SK-N-MC (cell line): ENCODE results near the gene CITED4.
"Not testable (repeated sequence)": the region's sequence is repeated elsewhere in the genome, so short reads cannot be mapped to it uniquely, and the experiment has no call there.

ENCODE experiments used
- DNase-seq: peaks from one replicate; pipeline ENCODE4 v3.0.0-alpha.2; 2011; ENCODE audit warnings: low read depth, low spot score
- H3K27ac ChIP-seq: fragments of 200-600 bp; sonication (generic); 2 replicates; pipeline ENCODE4 v1.5.1; 2016; ENCODE audit warnings: mixed run types
- H3K36me3 ChIP-seq: fragments of 200-600 bp; sonication (generic); 2 replicates; pipeline ENCODE4 v1.6.1; 2017; ENCODE audit warnings: antibody characterized with exemption, low read length, mixed read lengths; ENCODE audit not compliant: insufficient read depth
- H3K4me3 ChIP-seq: fragments of 200-600 bp; sonication (generic); 2 replicates; pipeline ENCODE4 v1.5.1; 2016
- H3K9ac ChIP-seq: fragments of 200-600 bp; sonication (generic); 2 replicates; pipeline ENCODE4 v1.8.0; 2017; ENCODE audit warnings: mixed run types, mixed read lengths; ENCODE audit not compliant: insufficient read length
- H3K9me3 ChIP-seq: fragments of 200-600 bp; sonication (generic); 2 replicates; pipeline ENCODE4 v1.6.1; 2017; ENCODE audit warnings: low read depth, mild to moderate bottlenecking, antibody characterized with exemption, low read length, moderate library complexity, mixed read lengths
- EZH2 ChIP-seq: fragments of 200-600 bp; sonication (generic); IDR thresholded peaks from one replicate; pipeline ENCODE4 v1.6.1; 2017; ENCODE audit warnings: antibody characterized with exemption
- FOXP2 ChIP-seq: optimal IDR thresholded peaks from 2 replicates; pipeline ENCODE3; 2011; ENCODE audit warnings: mild to moderate bottlenecking, moderate library complexity; ENCODE audit not compliant: insufficient read depth; ENCODE audit errors: extremely low read length, control extremely low read depth
- POLR2AphosphoS5 ChIP-seq: IDR thresholded peaks from 2 replicates; pipeline ENCODE4 v1.6.1; 2012; ENCODE audit warnings: mild to moderate bottlenecking, low read depth, low read length, borderline replicate concordance

Gene CITED4

GRCh38 chr1:40901886-40902852 is 40.0 kb upstream of the CITED4 start:
- no peak overlapping the region for H3K9ac ChIP-seq
- H3K4me3 ChIP-seq, result no peak overlapping the region
- no peak for TF ChIP-seq POLR2AphosphoS5
- no peak for TF ChIP-seq FOXP2
- TF ChIP-seq EZH2, result no peak
- H3K9me3 ChIP-seq, result no peaks in the 10 kb centered on the region
- H3K36me3 ChIP-seq, result no peaks in the 10 kb centered on the region
- no peak overlapping the region for H3K27ac ChIP-seq
- DNase-seq, result no peak

GRCh38 chr1:40899230-40899870 is 37.2 kb upstream of the CITED4 start:
- no peak for DNase-seq
- no peak overlapping the region for H3K4me3 ChIP-seq

GRCh38 chr1:40898431-40898901 is 36.3 kb upstream of the CITED4 start:
- H3K9ac ChIP-seq, result no peak overlapping the region
- H3K27ac ChIP-seq, result no peak overlapping the region
- no peaks in the 10 kb centered on the region; the same call in 1 of the 2 replicates for H3K9me3 ChIP-seq
- no peaks in the 10 kb centered on the region for H3K36me3 ChIP-seq
- H3K4me3 ChIP-seq, result no peak overlapping the region
- TF ChIP-seq FOXP2, result no peak
- TF ChIP-seq POLR2AphosphoS5, result no peak
- no peak for TF ChIP-seq EZH2
- DNase-seq, result no peak

More at GRCh38 chr1:40899230-40899870, 37.2 kb upstream of the CITED4 start:
- H3K36me3 ChIP-seq, result no peaks in the 10 kb centered on the region
- no peak overlapping the region for H3K27ac ChIP-seq
- TF ChIP-seq FOXP2, result no peak
- TF ChIP-seq POLR2AphosphoS5, result no peak
- TF ChIP-seq EZH2, result no peak
- H3K9ac ChIP-seq, result no peak overlapping the region
- H3K9me3 ChIP-seq, result no peaks in the 10 kb centered on the region; the same call in 1 of the 2 replicates

- H3K4me3 ChIP-seq, result no peak overlapping the region
- TF ChIP-seq FOXP2 (no peak), EZH2 (no peak), POLR2AphosphoS5 (no peak)
- no peaks in the 10 kb centered on the region; the same call in 1 of the 2 replicates for H3K9me3 ChIP-seq
- DNase-seq, result no peak
- H3K9ac ChIP-seq, result no peak overlapping the region
- H3K27ac ChIP-seq, result no peak overlapping the region
- no peaks in the 10 kb centered on the region for H3K36me3 ChIP-seq
Measured at GRCh38 chr1:40897513-40897912, 35.4 kb upstream of the CITED4 start.

GRCh38 chr1:40896482-40896881 is 34.3 kb upstream of the CITED4 start:
- DNase-seq, result no peak
- Histone ChIP-seq H3K36me3 (no peaks in the 10 kb centered on the region), H3K27ac (no peak overlapping the region), H3K9me3 (no peaks in the 10 kb centered on the region; the same call in 1 of the 2 replicates), H3K4me3 (no peak overlapping the region), H3K9ac (no peak overlapping the region)
- TF ChIP-seq FOXP2, result no peak
- TF ChIP-seq EZH2, result no peak
- TF ChIP-seq POLR2AphosphoS5, result no peak

- no peaks in the 10 kb centered on the region for H3K36me3 ChIP-seq
- no peak overlapping the region for H3K27ac ChIP-seq
- H3K9me3 ChIP-seq, result no peaks in the 10 kb centered on the region; the same call in 1 of the 2 replicates
- H3K9ac ChIP-seq, result no peak overlapping the region
- DNase-seq, result no peak
- no peak overlapping the region for H3K4me3 ChIP-seq
- TF ChIP-seq POLR2AphosphoS5 (no peak), EZH2 (no peak)
Measured at GRCh38 chr1:40895601-40896000, 33.4 kb upstream of the CITED4 start.

GRCh38 chr1:40894858-40895257 is 32.7 kb upstream of the CITED4 start:
- not testable (repeated sequence) for H3K4me3 ChIP-seq, H3K27ac ChIP-seq, DNase-seq, H3K9me3 ChIP-seq, H3K9ac ChIP-seq, H3K36me3 ChIP-seq

- Histone ChIP-seq H3K4me3 (no peak overlapping the region), H3K9me3 (no peaks in the 10 kb centered on the region; the same call in 1 of the 2 replicates), H3K36me3 (no peaks in the 10 kb centered on the region), H3K9ac (no peak overlapping the region), H3K27ac (no peak overlapping the region)
- TF ChIP-seq EZH2 (no peak), FOXP2 (no peak), POLR2AphosphoS5 (no peak)
- no peak for DNase-seq
Measured at GRCh38 chr1:40894455-40894854, 32.3 kb upstream of the CITED4 start.
